ENCODE measurements around the gene EDEM1. TPM values are rescaled to one million over a fixed set of nuclear protein-coding genes. Genes with fewer than 3 reads are reported as not detected.

The EDEM1 gene
- total RNA-seq, 1 experiment from 2014 or later, result 51.3 TPM

- Mint-ChIP-seq H3K4me3 (ENCODE audit: unreplicated experiment) (no peak overlapping the region), H3K36me3 (ENCODE audit: insufficient read depth, unreplicated experiment) (peaks cover 11% of the 10 kb centered on the region), H3K27me3 (ENCODE audit: insufficient read depth, unreplicated experiment) (no peaks in the 10 kb centered on the region), H3K4me1 (ENCODE audit: low read depth, unreplicated experiment) (no peaks in the 10 kb centered on the region), H3K9me3 (ENCODE audit: unreplicated experiment) (no peaks in the 10 kb centered on the region), H3K27ac (ENCODE audit: unreplicated experiment) (no peak overlapping the region)
- BruUV-seq (replicated peaks), result no TSS peak
- Histone ChIP-seq H3K27me3 (replicated peaks; ENCODE audit: control insufficient read depth, insufficient read depth, low read length) (no peaks in the 10 kb centered on the region), H3K9me3 (no peaks in the 10 kb centered on the region), H3K4me3 (ENCODE audit: low read depth, low read length) (no peak overlapping the region), H3K36me3 (ENCODE audit: control insufficient read depth, insufficient read depth, low read length) (no peaks in the 10 kb centered on the region), H3K4me1 (0 out of 2 replicates have a peak, but pooled peaks cover 4% of the 10 kb centered on the region)
- DNase-seq, result no peak
- TF ChIP-seq, protein P1, sequence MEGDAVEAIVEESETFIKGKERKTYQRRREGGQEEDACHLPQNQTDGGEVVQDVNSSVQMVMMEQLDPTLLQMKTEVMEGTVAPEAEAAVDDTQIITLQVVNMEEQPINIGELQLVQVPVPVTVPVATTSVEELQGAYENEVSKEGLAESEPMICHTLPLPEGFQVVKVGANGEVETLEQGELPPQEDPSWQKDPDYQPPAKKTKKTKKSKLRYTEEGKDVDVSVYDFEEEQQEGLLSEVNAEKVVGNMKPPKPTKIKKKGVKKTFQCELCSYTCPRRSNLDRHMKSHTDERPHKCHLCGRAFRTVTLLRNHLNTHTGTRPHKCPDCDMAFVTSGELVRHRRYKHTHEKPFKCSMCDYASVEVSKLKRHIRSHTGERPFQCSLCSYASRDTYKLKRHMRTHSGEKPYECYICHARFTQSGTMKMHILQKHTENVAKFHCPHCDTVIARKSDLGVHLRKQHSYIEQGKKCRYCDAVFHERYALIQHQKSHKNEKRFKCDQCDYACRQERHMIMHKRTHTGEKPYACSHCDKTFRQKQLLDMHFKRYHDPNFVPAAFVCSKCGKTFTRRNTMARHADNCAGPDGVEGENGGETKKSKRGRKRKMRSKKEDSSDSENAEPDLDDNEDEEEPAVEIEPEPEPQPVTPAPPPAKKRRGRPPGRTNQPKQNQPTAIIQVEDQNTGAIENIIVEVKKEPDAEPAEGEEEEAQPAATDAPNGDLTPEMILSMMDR (IDR thresholded peaks at IDR 0.05; ENCODE audit: insufficient read depth in 1 of 2, low read depth in 1 of 2, low read length in 1 of 2, severe bottlenecking in 1 of 2, unreplicated experiment in 1 of 2), result no peak
- ChIA-PET POLR2A (no interaction called here), CTCF (no interaction called here)
- intact Hi-C loops (cut with micrococcal nuclease; ENCODE audit: unreplicated experiment), result no loop called here
Measured at GRCh38 chr3:5168110-5168509, 19.4 kb upstream of the EDEM1 start.

GRCh38 chr3:5169807-5170206 lies 17.7 kb upstream of the EDEM1 start:
- Mint-ChIP-seq H3K4me3 (ENCODE audit: unreplicated experiment) (no peak overlapping the region), H3K27me3 (ENCODE audit: insufficient read depth, unreplicated experiment) (no peaks in the 10 kb centered on the region), H3K4me1 (ENCODE audit: low read depth, unreplicated experiment) (no peaks in the 10 kb centered on the region), H3K9me3 (ENCODE audit: unreplicated experiment) (no peaks in the 10 kb centered on the region), H3K36me3 (ENCODE audit: insufficient read depth, unreplicated experiment) (peaks cover 22% of the 10 kb centered on the region), H3K27ac (ENCODE audit: unreplicated experiment) (no peak overlapping the region)
- intact Hi-C loops (cut with micrococcal nuclease; ENCODE audit: unreplicated experiment), result no loop called here
- H3K27me3 ChIP-seq (replicated peaks; ENCODE audit: control insufficient read depth, insufficient read depth, low read length), result no peaks in the 10 kb centered on the region
- BruUV-seq (replicated peaks), result no TSS peak
- ChIA-PET CTCF (no interaction called here), POLR2A (no interaction called here)
- H3K9me3 ChIP-seq, result no peaks in the 10 kb centered on the region
- no peak overlapping the region for H3K4me3 ChIP-seq (ENCODE audit: low read depth, low read length)
- DNase-seq, result no peak
- TF ChIP-seq, protein P1 (IDR thresholded peaks at IDR 0.05; ENCODE audit: insufficient read depth in 1 of 2, low read depth in 1 of 2, low read length in 1 of 2, severe bottlenecking in 1 of 2, unreplicated experiment in 1 of 2), result no peak
- 0 out of 2 replicates have a peak, but pooled peaks cover 4% of the 10 kb centered on the region for H3K4me1 ChIP-seq
- H3K36me3 ChIP-seq (ENCODE audit: control insufficient read depth, insufficient read depth, low read length), result no peaks in the 10 kb centered on the region

- Histone ChIP-seq H3K27me3 (replicated peaks; ENCODE audit: control insufficient read depth, insufficient read depth, low read length) (no peaks in the 10 kb centered on the region), H3K4me3 (ENCODE audit: low read depth, low read length) (no peak overlapping the region), H3K36me3 (ENCODE audit: control insufficient read depth, insufficient read depth, low read length) (no peaks in the 10 kb centered on the region; the same call in 1 of the 2 replicates), H3K4me1 (0 out of 2 replicates have a peak, but pooled peaks cover 4% of the 10 kb centered on the region), H3K9me3 (no peaks in the 10 kb centered on the region)
- TF ChIP-seq, protein P1 (IDR thresholded peaks at IDR 0.05; ENCODE audit: insufficient read depth in 1 of 2, low read depth in 1 of 2, low read length in 1 of 2, severe bottlenecking in 1 of 2, unreplicated experiment in 1 of 2), result no peak
- Mint-ChIP-seq H3K27me3 (ENCODE audit: insufficient read depth, unreplicated experiment) (no peaks in the 10 kb centered on the region), H3K4me3 (ENCODE audit: unreplicated experiment) (no peak overlapping the region), H3K4me1 (ENCODE audit: low read depth, unreplicated experiment) (no peaks in the 10 kb centered on the region), H3K9me3 (ENCODE audit: unreplicated experiment) (no peaks in the 10 kb centered on the region), H3K36me3 (ENCODE audit: insufficient read depth, unreplicated experiment) (peaks cover 22% of the 10 kb centered on the region), H3K27ac (ENCODE audit: unreplicated experiment) (no peak overlapping the region)
- BruUV-seq (replicated peaks), result no TSS peak
- no peak for DNase-seq
- ChIA-PET CTCF (no interaction called here), POLR2A (no interaction called here)
- intact Hi-C loops (cut with micrococcal nuclease; ENCODE audit: unreplicated experiment), result no loop called here
Measured at GRCh38 chr3:5170975-5171374, 16.5 kb upstream of the EDEM1 start.

Measured in Caco-2 (cell line).